HG02981 (cell line): ENCODE measurements around the gene TCF15.

Source experiments
- ATAC-seq: cut with Tn5 transposase; IDR thresholded peaks from one replicate; pipeline ENCODE4 v1.9.1; 2021; ENCODE audit warnings: mild to moderate bottlenecking, moderate library complexity; ENCODE audit not compliant: unreplicated experiment

The TCF15 gene

GRCh38 chr20:615514-615913 lies 5.4 kb upstream of the TCF15 start:
- no peak for ATAC-seq

GRCh38 chr20:611843-612185 lies 1.7 kb upstream of the TCF15 start:
- ATAC-seq, result no peak

DNA sequence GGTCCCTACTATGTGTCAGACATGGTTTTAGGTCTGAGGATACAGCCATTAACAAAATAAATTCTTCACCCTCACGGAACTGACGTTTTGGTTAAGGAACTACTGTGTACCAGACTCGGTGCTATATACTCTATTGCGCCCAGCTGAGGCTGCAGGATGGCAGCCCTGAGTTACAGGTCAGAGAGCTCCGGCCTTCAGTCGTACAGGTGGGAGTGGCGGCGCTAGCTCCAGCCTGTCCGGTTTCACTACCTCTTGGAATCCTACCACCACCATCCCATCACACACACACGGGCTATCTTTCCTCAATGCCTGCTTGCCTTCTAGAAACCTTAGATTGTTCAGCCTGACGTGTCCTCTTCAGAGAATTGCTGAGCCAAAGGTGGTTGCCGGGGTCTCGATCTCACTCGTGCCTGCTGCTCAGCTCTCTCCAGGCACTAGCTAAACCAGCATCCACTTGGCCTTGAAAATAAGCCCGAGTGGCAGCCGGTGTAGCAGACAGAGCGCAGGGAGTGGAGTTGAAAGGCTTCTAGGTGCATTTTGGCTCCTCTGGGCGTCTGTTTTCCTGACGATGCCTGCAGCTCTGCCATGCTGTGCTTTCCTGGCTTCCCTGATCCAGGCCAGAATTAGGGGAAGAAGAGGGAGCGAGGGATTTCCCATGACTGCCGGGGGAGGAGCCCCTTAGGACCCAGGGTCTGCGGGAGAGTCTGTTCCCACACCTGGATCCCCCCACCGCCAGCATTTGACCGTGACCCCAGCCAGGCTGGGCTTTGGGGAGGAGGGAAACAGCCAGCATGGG lies 1.1 kb upstream of the TCF15 start:
- no peak for ATAC-seq

GRCh38 chr20:609371-609964 lies 641 bp downstream of the TCF15 start:
- no peak for ATAC-seq

DNA sequence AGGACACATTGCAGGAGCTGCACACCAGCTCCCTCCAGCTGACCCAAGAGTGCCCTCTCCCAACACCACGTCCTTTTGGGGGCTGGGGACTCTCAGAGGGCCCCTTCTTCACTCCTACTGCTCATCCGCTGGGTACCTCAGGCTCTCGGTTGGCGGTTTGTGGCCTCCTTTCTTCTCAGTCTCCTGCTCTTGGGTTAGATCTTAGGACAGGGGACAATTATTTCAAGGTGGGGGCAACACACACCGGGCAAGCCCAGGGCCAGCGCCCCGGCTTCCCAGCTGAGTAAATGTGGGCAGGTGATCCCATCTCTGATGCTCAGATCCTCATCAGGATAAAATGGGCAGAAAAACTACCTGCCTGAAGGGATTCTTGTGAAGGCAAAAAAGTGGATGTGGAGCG lies 1.1 kb downstream of the TCF15 start:
- ATAC-seq, result no peak

GRCh38 chr20:607476-607875 lies 2.6 kb downstream of the TCF15 start:
- no peak for ATAC-seq

DNA sequence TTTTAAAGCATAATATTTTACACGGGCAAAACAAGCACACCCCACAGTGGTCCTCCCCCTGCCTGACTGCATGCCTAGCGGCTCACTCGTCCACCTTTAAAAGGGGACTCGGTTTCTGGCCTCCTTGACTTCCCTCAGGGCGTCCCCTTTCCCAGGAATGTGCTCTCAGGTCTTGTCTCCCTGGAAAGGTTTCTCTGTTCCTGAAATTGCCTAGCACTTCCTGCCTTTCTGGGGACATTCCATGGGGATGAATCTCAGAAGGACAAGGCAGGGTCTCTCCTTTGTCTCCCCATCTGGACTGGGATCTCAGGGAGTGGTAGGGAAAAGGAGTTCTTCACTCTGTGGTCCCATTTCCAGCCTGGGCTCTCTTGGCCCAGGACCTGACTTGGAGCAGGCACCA lies 4.9 kb downstream of the TCF15 start:
- no peak for ATAC-seq

GRCh38 chr20:603116-603640 lies 6.9 kb downstream of the TCF15 start:
- ATAC-seq, result no peak

DNA sequence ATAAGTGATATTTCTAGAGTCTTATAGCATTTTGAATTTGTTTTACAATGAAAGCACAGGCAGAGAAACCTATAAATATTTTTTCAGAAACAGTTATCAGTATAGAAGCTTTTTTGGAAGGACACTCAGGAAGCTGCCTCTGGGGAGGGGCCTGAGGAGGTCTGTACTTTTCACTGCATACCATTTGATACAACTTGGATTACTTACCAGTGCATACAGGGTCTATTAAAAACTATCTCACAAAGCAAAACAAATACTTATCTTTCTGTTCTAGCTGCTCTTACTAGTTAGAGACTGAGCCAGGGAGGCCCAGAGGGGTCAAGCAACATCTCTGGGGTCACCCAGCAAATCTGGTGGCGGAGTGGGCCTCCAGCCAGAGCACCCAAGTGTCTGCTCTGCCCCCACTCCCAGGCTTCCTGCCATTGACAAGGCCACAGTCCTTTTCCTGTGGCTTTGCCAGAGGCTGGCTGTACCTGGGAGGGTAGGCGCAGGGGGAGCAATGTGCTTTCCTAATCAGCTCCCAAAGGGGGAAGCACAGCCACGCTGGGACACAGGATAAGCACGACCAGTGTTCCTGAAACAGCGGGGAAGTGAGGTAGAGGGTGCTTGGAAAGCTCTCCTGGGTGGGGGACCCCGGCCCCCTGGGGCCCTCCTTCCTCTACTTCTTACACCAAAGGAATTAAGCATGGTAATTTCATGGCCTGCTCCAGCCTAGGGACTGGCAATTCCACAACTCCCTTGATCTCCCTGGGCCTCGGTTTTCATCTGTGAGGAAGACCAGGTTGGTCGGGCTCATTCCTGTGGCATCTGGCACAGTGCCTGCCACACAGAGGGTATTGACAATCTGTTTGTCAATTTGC lies 7.8 kb downstream of the TCF15 start:
- ATAC-seq, result no peak

- no peak for ATAC-seq
Observed at GRCh38 chr20:600736-601135, 9.4 kb downstream of the TCF15 start.

DNA sequence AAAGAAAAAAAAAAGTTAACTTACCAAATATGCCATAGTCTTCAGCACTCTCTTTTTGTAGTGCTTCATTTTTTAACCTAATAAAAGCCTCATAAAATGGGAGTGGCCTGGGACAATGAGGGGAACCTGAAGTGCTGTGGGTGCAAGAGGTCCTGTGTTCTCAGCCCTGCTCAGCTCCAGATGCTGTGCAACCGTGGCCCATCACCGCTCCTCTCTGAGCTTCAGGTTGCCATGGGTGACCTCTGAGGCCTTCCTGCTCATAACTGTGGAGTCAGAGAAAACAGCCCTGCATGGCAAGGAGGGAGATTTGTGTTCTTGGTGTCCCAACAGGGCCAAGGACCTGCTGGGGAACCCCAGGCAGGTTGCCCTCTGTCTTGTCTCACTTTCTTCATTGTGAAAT lies 10.0 kb downstream of the TCF15 start:
- no peak for ATAC-seq

DNA sequence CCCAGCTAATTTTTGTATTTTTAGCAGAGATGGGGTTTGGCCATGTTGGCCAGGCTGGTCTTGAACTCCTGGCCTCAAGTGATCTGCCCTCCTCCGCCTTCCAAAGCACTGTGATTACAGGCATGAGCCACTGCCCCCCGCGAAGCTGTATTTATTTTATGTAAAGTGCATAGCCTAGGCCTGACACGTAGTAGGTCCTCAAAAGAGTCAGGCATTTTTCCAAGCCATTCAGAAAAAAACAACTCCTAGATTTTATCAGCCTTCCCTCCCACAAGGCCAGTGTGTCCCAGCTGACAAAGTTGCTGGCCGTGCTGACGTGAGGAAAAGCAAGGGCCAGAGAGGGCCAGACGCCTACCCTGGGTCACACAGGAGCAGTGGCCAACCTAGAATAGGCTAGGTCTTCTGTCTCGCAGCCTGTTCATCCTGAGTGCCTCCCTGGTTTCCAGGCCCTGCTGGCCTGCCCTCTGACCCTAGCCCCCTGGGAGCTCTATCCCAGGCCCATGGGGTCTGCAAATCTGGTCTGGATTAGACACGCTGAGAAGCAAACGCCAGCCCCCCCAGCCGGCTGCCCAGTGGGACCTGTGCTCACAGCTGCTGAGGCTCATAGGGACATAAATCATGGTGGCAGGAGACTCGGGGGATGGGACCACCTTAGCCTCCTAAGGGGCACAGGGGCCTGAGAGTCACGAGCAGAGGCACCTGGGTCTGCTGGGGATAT lies 11.8 kb downstream of the TCF15 start:
- ATAC-seq, result no peak

- ATAC-seq, result no peak
Observed at GRCh38 chr20:597560-597959, 12.5 kb downstream of the TCF15 start.

- ATAC-seq, result no peak
Observed at GRCh38 chr20:595330-596308, 14.5 kb downstream of the TCF15 start.

- ATAC-seq, result no peak
Observed at GRCh38 chr20:592506-592905, 17.6 kb downstream of the TCF15 start.

- ATAC-seq, result no peak
Observed at GRCh38 chr20:591941-592340, 18.2 kb downstream of the TCF15 start.

DNA sequence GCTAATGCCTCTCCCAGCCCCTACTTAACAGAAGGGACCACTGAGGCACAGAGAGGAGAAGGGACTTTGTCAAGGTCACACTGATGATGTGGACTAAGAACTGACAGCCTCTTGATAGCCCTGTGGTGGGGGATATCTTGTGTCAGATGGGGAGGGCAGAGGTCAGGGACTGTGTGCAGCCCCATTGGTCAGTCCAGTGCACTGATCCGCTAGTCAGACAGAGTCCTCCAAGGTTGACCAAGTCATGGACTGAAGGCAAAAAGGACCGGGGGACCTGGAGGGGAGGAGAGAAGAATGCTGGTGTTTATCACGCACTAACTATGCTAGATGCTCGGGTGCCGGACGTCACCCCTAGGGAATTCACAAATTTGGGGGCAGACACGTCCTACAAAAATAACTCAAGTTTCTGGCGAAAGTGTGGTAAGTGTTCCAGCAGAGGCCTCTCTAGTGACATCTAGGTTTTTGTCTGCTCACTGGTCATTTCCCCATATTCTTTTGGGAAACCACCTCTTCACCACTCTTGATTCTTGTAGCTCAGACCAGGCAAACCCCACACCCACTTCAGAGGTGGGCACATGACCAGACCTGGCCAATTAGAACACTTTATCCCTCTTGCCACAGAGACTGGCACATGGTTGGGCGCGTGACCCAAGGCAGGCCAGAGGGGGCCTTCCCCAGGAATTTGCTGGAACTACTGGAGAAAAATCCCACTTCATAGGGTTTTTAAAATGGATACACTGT lies 21.0 kb downstream of the TCF15 start:
- ATAC-seq, result no peak

DNA sequence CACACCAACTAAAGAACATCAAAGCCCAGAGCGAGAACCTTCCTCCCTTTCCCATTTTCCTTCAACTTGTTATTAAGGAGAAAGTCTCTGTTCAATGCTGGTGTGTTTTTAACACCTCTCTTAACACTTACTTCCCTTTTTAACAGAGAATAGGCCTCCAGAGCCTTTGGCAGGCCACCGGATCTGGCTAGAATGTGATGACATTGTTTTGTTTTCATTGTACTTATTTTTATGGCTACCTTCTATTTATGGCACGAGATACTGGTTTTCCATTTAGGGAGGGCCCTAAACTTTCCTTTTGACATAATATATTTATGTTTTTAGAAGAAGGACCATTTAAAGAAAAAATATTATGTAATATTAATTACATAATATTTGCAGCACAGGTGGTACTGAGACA lies 21.6 kb downstream of the TCF15 start:
- no peak for ATAC-seq

- ATAC-seq, result no peak
Observed at GRCh38 chr20:584971-585301, 25.2 kb downstream of the TCF15 start.
